Measurements from ENCODE around the gene FBLL1. TPM values are rescaled to one million over a fixed set of nuclear protein-coding genes. Genes with fewer than 3 reads are reported as not detected.

FBLL1 gene
- total RNA-seq, 6 experiments from 2014 or later = not detected

- no peak overlapping the region for H3K4me3 Mint-ChIP-seq
- no peak for TF ChIP-seq CTCF (IDR thresholded peaks at IDR 0.05)
- peaks cover 35% of the 10 kb centered on the region for H3K4me1 Mint-ChIP-seq (ENCODE audit: low read depth)
- no peaks in the 10 kb centered on the region for H3K9me3 Mint-ChIP-seq
- peaks cover 34% of the 10 kb centered on the region for H3K36me3 Mint-ChIP-seq (ENCODE audit: low read depth)
- no peak for DNase-seq
- no peaks in the 10 kb centered on the region for H3K27me3 Mint-ChIP-seq (ENCODE audit: insufficient read depth)
- no peak overlapping the region for H3K27ac Mint-ChIP-seq
These were observed 40.0 kb upstream of the FBLL1 start for GRCh38 chr5:168489059-168489458.

DNA sequence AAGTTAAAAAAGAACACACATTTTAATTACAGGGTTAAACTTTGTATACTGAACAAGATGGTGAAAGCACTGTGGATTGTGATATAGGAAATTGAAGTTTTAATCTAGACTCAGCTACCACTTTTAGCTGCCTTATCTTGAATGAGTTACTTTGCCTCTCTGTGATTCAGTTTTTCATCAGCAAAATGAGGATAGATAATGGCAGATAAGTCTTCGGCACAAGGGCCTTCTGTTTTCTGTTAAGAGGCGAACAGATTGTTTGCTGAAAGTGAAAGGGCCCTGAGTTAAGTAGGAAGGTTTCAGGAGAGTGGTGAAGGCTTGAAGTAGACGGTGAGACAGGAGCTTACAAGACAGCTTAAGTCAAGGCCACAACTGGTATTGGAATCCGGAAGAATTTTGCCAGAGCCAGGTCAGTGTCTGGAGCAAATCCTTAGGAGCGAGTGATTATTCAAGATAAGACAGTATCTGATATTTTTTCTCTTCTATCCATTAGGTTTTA, 35.0 kb upstream of the FBLL1 start:
- TF ChIP-seq CTCF (IDR thresholded peaks at IDR 0.05) = no peak
- Mint-ChIP-seq H3K27me3 (ENCODE audit: insufficient read depth) (no peaks in the 10 kb centered on the region), H3K9me3 (no peaks in the 10 kb centered on the region), H3K4me1 (ENCODE audit: low read depth) (peaks cover 10% of the 10 kb centered on the region), H3K27ac (no peak overlapping the region), H3K36me3 (ENCODE audit: low read depth) (peaks cover 42% of the 10 kb centered on the region), H3K4me3 (no peak overlapping the region)
- no peak for DNase-seq

DNA sequence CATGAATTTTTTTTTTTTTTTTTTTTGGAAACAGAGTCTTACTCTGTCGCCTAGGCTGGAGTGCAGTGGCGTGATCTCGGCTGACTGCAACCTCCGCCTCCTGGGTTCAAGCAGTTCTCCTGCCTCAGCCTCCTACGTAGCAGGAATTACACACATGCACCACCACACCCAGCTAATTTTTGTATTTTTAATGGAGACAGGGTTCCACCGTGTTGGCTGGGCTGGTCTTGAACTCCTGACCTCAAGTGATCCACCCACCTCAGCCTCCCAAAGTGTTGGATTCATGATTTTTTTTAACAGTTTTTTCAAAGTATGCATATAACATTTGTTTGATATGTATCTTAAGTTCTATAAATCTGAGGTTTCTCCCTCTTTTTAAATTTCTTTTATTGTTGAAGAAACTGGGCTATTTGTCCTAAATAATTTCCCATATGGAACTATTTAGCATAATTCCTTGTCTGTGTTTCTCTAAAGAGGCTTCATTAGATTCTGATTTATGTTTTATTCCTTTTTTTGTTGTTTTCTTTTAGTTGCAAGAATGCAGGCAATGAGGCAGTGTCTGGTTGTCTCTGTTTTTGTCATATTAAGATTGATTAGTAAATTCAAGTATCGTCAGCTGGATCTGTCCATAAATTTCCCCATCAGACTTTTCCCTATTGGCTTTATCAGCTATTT, 26.4 kb upstream of the FBLL1 start:
- Mint-ChIP-seq H3K9me3 (no peaks in the 10 kb centered on the region), H3K27ac (no peak overlapping the region), H3K4me3 (no peak overlapping the region), H3K36me3 (ENCODE audit: low read depth) (peaks cover 28% of the 10 kb centered on the region), H3K4me1 (ENCODE audit: low read depth) (no peaks in the 10 kb centered on the region), H3K27me3 (ENCODE audit: insufficient read depth) (peaks cover 1% of the 10 kb centered on the region; the same call in 1 of the 2 replicates)
- no peak for DNase-seq
- TF ChIP-seq CTCF (IDR thresholded peaks at IDR 0.05) = no peak

GRCh38 chr5:168513861-168514428, 15.2 kb upstream of the FBLL1 start:
- no peak overlapping the region for H3K4me3 Mint-ChIP-seq
- H3K27ac Mint-ChIP-seq = no peak overlapping the region
- no peaks in the 10 kb centered on the region for H3K4me1 Mint-ChIP-seq (ENCODE audit: low read depth)
- no peak for TF ChIP-seq CTCF (IDR thresholded peaks at IDR 0.05)
- peaks cover 71% of the 10 kb centered on the region for H3K36me3 Mint-ChIP-seq (ENCODE audit: low read depth)
- no peaks in the 10 kb centered on the region; the same call in 1 of the 2 replicates for H3K27me3 Mint-ChIP-seq (ENCODE audit: insufficient read depth)
- H3K9me3 Mint-ChIP-seq = peaks cover 20% of the 10 kb centered on the region
- DNase-seq = no peak

DNA sequence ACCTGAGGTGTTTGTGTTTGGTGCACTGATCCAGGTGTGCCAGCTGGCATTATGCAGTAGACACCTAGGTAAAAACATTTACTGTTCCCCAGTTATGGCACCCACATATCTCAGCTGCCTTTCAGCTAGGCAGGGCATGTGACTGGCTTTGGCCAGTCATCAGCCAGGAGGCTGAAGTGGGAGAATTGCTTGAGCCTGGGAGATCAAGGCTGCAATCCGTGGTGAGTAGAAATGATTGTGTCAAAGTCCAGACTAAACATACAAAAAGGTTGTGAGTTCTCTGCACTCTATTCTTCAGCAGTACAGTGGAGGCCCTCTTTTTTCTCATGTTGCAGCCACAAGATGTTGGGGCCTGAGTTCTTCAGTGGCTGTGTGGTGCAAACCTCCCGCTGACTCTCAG, 3.2 kb upstream of the FBLL1 start:
- Mint-ChIP-seq H3K27ac (no peak overlapping the region), H3K27me3 (ENCODE audit: insufficient read depth) (peaks cover 12% of the 10 kb centered on the region), H3K9me3 (peaks cover 7% of the 10 kb centered on the region), H3K4me1 (ENCODE audit: low read depth) (no peaks in the 10 kb centered on the region; the same call in 1 of the 2 replicates), H3K4me3 (no peak overlapping the region), H3K36me3 (ENCODE audit: low read depth) (peaks cover 16% of the 10 kb centered on the region)
- TF ChIP-seq CTCF (IDR thresholded peaks at IDR 0.05) = no peak
- no peak for DNase-seq
